ENCODE measurements around the gene CASP7. TPM values are rescaled to one million over a fixed set of nuclear protein-coding genes. Genes with fewer than 3 reads are reported as not detected.

Gene CASP7
- total and polyA plus RNA-seq, 12 donors = 5.6 to 22.3 (median 7.8) TPM

DNA sequence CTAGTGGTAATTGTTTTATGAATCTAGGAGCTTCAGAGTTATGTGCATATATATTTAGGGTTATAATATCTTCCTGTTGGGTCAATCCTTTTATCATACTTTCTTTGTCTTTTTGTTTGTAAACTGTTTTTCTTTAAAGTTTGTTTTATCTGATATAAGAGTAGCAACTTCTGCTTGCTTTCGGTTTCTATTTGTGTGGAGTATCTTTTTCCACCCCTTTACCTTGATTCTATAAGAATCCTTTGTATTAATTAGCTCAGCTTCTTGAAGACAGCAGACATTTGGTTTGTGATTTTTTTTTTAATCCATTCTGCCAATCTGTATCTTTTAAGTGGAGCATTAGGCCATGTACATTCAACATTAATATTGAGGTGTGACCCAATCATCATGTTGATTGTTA lies 9.3 kb downstream of the CASP7 start:
- TF ChIP-seq, protein P1, sequence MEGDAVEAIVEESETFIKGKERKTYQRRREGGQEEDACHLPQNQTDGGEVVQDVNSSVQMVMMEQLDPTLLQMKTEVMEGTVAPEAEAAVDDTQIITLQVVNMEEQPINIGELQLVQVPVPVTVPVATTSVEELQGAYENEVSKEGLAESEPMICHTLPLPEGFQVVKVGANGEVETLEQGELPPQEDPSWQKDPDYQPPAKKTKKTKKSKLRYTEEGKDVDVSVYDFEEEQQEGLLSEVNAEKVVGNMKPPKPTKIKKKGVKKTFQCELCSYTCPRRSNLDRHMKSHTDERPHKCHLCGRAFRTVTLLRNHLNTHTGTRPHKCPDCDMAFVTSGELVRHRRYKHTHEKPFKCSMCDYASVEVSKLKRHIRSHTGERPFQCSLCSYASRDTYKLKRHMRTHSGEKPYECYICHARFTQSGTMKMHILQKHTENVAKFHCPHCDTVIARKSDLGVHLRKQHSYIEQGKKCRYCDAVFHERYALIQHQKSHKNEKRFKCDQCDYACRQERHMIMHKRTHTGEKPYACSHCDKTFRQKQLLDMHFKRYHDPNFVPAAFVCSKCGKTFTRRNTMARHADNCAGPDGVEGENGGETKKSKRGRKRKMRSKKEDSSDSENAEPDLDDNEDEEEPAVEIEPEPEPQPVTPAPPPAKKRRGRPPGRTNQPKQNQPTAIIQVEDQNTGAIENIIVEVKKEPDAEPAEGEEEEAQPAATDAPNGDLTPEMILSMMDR (IDR thresholded peaks at IDR 0.05) = no peak
- WGBS, 2 donors = 93 to 95% methylated on average over 1 of the region's 1 CpG
- H3K4me1 ChIP-seq = peaks cover 0 to 7% (median 0%) of the 10 kb centered on the region in 9 donors
- H3K36me3 ChIP-seq = peaks cover 0 to 41% (median 13%) of the 10 kb centered on the region in 9 donors
- no peak overlapping the region for H3K4me3 ChIP-seq
- no peak for DNase-seq
- intact Hi-C loops (cut with DNase I) = no loop called here
- H3K9me3 ChIP-seq = peaks cover 0 to 92% (median 54%) of the 10 kb centered on the region in 11 donors
- no peak for ATAC-seq
- H3K27me3 ChIP-seq = no peaks in the 10 kb centered on the region
- no peak overlapping the region for H3K27ac ChIP-seq

DNA sequence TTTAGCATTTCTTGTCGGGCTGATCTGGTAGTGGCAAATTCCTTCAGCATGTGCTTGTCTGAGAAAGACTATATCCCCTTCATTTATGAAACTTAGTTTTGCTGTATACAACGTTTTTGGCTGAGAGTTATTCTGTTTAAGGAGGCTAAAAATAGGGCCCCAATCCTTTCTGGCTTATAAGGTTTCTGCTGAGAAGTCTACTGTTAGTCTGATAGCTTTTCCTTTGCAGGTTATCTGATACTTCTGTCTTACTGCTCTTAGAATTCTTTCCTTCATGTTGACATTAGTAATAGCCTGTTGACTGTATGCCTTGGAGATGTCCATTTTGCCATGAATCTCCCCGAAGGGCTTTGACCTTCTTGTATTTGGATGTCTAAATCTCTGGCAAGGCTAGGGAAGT lies 9.9 kb downstream of the CASP7 start:
- TF ChIP-seq, protein P1 (IDR thresholded peaks at IDR 0.05) = no peak
- H3K27ac ChIP-seq = no peak overlapping the region
- H3K4me1 ChIP-seq = peaks cover 0 to 7% (median 0%) of the 10 kb centered on the region in 9 donors
- intact Hi-C loops (cut with DNase I) = no loop called here
- no peaks in the 10 kb centered on the region for H3K27me3 ChIP-seq
- ATAC-seq = no peak
- 70 to 73% methylated on average over 3 of the region's 3 CpGs for WGBS, 2 donors
- H3K9me3 ChIP-seq = peaks cover 0 to 92% (median 55%) of the 10 kb centered on the region in 11 donors
- H3K36me3 ChIP-seq = peaks cover 0 to 46% (median 14%) of the 10 kb centered on the region in 9 donors
- no peak for DNase-seq
- H3K4me3 ChIP-seq = no peak overlapping the region

DNA sequence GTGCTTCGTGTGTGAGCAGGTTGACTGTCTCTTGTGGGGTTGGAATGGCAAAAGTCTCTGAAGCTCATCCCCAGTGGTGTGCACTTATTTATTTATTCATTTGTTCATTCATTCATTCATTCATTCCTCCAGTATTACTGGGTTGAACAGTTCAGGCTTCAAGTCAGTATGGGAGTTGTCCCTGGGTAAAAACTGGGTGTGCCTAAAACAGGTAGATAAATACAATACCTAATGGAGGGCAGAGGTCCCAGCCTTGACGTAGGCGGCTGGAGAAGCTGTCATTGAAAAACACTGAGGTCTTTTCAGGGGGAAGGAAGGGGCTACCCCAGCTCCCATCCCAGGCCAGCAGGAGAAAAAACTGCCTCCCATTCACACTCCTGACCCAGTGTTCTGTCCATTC lies 11.0 kb downstream of the CASP7 start:
- ATAC-seq (no peak), DNase-seq (no peak)
- H3K4me1 ChIP-seq = peaks cover 0 to 7% (median 0%) of the 10 kb centered on the region in 9 donors
- H3K4me3 ChIP-seq = no peak overlapping the region
- no peaks in the 10 kb centered on the region for H3K27me3 ChIP-seq
- H3K27ac ChIP-seq = no peak overlapping the region
- H3K9me3 ChIP-seq = peaks cover 0 to 81% (median 46%) of the 10 kb centered on the region in 11 donors
- intact Hi-C loops (cut with DNase I) = no loop called here
- TF ChIP-seq, protein P1 (IDR thresholded peaks at IDR 0.05) = no peak
- WGBS, 2 donors = 66 to 67% methylated on average over 3 of the region's 3 CpGs
- peaks cover 0 to 51% (median 14%) of the 10 kb centered on the region in 9 donors for H3K36me3 ChIP-seq

DNA sequence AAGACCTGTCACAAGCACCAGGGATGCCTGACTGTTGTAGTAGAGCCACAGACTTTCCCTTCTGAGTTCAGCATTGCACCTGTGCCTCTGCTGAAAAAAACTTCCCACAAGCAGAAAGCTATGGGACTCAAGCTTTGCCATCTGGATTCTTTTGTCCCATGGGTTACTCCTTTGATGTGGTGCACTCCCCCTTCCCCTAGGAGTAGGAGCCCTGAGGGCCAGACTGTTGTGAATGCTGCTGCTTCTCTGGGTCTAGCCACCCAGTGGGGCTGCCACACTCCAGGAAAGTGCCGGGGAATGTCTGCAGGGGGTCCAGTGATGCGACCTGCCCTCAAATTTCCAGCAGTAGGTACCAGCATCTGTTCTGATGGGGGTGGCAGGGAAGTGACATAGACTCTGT lies 11.7 kb downstream of the CASP7 start:
- Histone ChIP-seq H3K4me1 (peaks cover 0 to 7% (median 0%) of the 10 kb centered on the region in 9 donors), H3K27ac (no peak overlapping the region), H3K36me3 (peaks cover 0 to 45% (median 14%) of the 10 kb centered on the region in 9 donors), H3K4me3 (no peak overlapping the region), H3K27me3 (no peaks in the 10 kb centered on the region), H3K9me3 (peaks cover 0 to 74% (median 41%) of the 10 kb centered on the region in 11 donors)
- DNase-seq (no peak), ATAC-seq (no peak)
- 91 to 98% methylated on average over 2 of the region's 2 CpGs for WGBS, 2 donors
- TF ChIP-seq, protein P1 (IDR thresholded peaks at IDR 0.05) = no peak
- intact Hi-C loops (cut with DNase I) = no loop called here

Measured in heart right ventricle (tissue), 16 donors.